Hepatocyte (in vitro differentiated cells): ENCODE data around the gene NRL.

Source experiments
- CTCF ChIP-seq: fragments of 200-600 bp; sonication (generic); IDR thresholded peaks from 2 replicates; pipeline ENCODE4 v1.5.1; 2016; ENCODE audit warnings: antibody characterized with exemption, mild to moderate bottlenecking; ENCODE audit not compliant: poor library complexity
- EZH2 ChIP-seq: fragments of 200-600 bp; sonication (generic); IDR thresholded peaks from 2 replicates; pipeline ENCODE4 v1.6.1; 2016; ENCODE audit warnings: antibody characterized with exemption, mild to moderate bottlenecking, borderline replicate concordance

DNA sequence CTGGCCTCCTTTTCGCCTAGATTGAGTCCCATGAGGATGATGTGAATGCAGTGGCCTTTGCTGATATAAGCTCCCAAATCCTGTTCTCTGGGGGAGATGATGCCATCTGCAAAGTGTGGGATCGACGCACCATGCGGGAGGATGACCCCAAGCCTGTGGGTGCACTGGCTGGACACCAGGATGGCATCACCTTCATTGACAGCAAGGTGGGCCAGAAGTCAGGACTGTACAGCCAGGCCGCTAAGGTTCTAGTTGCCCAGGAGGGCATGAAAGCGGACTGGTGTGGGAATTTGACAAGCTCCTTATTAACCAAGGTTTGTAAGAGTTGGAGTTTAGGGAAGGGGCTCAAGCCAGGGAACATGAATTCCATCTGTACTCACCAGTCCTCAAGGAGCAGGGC lies 4.9 kb upstream of the NRL start:
- TF ChIP-seq CTCF = no peak
- no peak for TF ChIP-seq EZH2
